RPMI8226 (cell line): Measurements from ENCODE around the gene ZNF215.
"Not testable (repeated sequence)": the region's sequence is repeated elsewhere in the genome, so short reads cannot be mapped to it uniquely, and the experiment has no call there.

Experiments used
- DNase-seq: peaks from one replicate; pipeline ENCODE4 v3.0.0-alpha.2; 2015

Gene ZNF215

DNA sequence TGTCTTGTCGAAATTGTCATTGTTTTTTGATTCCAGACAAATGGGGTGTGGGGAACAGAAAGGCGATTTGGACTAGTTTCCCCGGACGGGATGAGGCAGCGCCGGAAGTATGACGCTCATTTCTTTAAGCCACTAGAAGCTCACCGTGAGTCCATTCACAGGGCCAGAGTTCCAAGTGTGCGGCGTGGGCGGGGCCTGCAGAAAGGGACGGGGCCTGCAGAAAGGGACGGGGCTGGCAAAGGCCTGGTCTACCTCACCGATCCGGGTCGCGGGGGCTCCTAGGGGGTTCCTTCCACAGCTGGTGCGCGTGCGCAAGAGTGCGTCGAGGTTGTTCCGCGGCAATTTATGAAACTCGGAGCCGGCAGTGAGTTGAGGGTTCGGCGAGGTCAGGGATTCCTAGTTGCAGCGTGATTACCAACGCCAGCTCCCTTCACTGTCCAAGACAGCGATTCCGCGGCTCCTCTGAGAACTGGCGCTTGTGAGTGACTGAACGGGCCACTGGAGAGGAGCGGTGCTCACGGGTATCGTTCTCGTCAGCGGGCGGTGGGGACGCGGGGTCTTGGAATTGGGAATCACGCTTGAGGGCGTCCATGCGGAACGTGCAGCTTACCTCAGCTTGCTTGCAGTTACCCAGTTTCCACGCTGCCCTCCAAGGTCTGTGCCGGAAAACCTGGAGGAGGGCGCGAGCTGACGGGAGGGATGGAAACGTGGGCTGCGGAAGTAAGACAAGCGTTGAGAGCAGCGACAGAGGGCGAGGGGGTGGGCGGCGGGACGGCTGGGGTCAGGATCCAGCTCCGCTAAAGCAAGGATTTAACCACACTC is at the start of gene ZNF215:
Gene ZNF215, plus strand, starts transcription at position 219 of the 822 bp plus-strand sequence. CDS start 5,847 bp downstream, outside the sequence.
- DNase-seq: peak; percentile 80

DNA sequence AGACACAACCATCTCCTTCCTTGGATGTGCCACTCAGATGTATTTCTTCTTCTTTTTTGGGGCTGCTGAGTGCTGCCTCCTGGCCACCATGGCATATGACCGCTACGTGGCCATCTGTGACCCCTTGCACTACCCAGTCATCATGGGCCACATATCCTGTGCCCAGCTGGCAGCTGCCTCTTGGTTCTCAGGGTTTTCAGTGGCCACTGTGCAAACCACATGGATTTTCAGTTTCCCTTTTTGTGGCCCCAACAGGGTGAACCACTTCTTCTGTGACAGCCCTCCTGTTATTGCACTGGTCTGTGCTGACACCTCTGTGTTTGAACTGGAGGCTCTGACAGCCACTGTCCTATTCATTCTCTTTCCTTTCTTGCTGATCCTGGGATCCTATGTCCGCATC is 49.3 kb upstream of the ZNF215 start:
- DNase-seq: no peak

DNA sequence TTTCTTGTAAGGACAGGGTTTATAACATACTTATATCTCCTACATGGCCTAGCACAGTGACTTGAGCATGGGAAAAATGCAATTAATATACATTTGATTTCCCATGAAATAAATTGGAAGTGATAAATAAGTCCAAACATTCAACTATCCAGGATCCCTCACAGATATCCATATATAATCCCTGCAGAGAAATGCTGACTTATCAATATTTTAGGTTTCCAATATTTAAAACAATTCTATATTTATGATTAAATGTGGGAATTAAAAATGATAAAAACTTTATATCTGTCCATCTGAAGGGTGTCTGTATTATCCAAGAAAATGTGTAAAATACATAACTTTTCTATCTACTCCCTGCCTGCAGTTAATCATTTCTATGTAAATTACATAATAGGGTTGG is 43.5 kb upstream of the ZNF215 start:
- no peak for DNase-seq

DNA sequence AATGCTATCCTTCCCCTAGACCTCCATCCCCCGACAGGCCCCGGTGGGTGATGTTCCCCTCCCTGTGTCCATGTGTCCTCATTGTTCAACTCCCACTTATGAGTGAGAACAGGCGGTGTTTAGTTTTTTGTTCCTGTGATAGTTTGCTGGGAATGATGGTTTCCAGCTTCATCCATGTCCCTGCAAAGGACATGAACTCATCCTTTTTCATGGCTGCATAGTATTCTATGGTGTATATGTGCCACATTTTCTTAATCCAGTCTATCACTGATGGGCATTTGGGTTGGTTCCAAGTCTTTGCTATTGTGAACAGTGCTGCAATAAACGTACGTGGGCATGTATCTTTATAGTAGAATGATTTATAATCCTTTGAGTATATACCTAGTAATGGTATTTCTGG is 38.5 kb upstream of the ZNF215 start:
- not testable (repeated sequence) for DNase-seq

DNA sequence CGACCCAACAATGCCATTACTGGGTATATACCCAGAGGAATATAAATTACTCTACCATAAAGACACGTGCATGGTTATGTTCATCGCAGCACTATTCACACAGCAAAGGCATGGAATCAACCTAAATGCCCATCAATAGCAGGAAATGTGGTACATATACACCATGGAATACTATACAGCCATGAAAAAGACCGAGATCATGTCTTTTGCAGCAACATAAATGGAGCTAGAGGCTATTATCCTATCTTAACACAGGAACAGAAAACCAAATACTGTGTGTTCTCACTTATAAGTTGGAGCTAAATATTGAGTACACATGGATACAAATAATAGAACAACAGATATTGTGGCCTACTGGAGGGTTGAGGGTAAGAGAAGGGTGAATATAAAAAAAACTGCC is 37.4 kb upstream of the ZNF215 start:
- DNase-seq: no peak

DNA sequence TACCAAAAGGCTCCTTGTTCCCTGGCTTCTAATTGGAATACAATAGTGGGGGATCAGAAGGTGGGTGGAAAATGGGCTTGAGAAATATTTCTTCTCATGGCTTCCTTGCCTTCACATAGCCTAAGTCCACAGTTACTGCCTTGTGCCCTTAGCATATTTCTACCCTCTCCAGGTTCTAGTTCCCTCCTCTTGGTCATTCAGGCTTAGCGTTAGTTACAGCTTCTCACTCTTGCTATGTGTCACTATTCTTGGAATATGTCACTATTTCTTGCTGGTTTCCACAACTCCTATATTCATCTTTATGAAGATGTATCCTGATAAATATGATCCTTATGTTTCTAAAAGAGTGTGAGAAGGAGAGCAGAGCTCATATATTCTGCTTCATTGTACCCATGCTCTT is 36.4 kb upstream of the ZNF215 start:
- DNase-seq: no peak

DNA sequence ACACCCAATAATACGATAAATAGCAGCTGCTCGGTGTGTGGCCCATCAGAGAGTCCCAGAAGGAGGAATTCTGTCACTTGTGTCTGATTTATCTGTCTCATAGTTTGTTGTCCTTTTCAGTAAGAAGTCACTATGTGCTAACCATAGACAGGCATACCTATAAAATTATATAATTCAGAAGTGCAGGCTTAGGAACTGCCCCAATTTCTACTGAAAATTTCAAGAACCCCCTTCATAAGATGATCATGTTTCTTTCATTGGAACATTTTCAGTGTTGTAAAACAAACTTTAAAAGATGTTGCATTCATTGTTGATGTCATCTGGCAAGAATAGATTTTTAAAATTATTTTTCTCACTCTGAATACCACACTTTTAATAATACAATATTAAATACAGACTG is 33.8 kb upstream of the ZNF215 start, which contains the start of gene OR2D2:
Gene OR2D2, minus strand, starts transcription at position 101 of the 400 bp plus-strand sequence. Its CDS starts 0 bp downstream, at position 101.
- no peak for DNase-seq

DNA sequence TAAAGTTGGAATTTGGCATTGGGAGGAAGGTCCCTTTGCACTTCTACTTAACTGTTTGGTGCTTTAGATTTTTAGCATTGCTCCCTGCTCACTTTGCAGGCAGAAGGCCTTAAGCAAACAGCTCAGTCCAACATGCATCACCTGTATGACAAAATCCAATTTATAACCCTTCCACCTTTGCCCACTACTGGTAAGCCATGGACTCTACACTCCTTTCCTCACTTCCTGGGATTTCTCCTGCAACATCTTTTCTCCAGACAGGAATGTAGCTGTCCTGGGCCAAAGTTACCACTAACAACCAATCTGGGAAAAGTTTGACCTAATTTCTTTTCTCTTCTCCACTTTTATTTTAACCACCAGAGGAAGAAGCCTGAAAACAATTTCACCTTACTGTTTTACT is 32.1 kb upstream of the ZNF215 start:
- DNase-seq: no peak

DNA sequence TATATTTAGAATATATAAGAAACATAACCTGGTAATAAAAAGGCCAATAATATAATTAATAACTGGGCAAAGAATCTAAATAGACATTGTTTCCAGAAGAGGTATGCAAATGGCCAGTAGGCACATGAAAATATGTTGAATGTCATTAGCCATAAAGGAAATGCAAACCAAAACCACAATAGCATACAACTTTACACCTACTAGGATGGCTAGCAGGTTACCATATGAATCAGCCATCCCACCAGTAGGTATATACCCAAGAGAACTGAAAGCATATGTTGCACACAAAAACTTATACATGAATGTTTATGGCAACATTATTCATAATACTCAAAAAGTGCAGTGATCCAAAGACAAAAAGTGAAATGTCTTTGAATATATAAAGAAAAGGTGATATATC is 31.2 kb upstream of the ZNF215 start:
- no peak for DNase-seq

DNA sequence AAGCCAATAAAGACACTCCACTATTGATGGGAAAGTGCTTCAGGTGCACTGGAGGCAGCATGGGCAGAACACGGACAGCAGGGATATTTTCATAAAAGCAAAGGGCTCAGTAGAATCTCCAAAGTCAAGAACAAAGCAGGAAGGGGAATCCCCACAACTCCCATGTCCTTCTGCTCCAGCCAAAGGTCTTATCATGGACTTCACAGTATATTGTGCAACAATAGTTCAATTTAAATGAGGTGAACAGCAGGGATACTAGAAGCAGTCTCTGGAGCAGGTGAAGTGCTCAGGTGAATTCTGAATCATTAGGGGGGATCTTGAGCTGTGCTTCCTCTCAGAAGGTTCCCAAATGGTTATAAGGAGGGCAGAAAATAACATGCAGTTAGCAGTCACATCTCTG is 27.3 kb upstream of the ZNF215 start:
- no peak for DNase-seq

DNA sequence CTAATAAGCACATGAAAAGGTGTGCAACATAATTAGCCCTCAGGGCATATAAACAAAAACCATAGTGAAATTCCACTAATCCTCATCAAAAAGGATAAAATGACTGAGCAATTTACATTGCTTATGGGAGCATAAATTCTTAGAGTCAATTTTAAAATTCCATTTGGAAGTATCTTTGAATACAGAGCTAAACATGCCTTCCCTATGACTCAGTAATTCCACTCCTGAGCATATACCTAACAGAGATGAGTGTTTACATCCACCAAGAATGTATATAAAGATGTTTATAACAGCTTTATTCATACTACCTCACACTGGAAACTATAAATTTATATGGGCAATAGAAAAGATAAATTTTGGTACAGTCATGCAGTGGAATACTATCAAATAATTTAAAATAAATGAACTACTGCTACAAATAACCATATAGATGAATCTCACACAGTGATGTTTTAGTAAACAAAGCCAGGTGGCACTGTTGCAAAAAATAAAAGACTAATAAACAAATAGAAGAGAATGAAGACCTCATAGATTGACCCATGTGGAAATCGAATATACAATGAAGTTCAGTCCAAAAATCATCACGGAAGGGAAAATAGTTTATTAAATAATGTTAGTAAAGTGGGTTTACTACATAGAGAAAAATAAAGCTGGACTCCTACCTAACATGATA is 25.8 kb upstream of the ZNF215 start:
- DNase-seq: no peak

DNA sequence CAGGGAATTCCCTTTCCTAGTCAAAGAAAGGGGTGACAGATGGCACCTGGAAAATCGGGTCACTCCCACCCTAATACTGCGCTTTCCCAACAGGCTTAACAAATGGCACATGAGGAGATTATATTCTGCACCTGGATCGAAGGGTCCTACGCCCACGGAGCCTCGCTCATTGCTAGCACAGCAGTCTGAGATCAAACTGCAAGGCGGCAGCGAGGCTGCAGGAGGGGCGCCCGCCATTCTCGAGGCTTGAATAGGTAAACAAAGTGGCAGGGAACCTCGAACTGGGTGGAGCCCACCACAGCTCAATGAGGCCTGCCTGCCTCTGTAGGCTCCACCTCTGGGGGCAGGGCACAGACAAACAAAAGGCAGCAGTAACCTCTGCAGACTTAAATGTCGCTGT is 21.4 kb upstream of the ZNF215 start:
- not testable (repeated sequence) for DNase-seq

DNA sequence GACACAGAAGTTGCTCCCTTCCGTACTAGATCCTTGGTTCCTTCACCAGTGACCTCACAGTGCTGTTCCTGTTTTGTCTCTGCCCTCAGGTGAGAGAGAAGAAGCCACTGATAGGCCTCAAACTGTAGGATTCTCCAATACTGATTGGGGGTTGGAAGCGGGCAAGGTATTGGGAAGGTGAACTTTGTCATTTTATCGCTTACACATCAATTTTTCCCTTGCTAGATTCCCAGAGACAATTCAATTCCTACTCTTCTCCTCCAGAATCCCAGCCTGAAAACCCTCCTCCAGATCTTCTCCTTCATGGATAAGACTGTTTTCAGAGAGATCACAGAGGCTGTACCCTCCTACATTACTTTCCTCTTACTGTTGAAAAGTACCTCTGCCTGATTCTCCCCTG is 14.8 kb upstream of the ZNF215 start:
- no peak for DNase-seq

DNA sequence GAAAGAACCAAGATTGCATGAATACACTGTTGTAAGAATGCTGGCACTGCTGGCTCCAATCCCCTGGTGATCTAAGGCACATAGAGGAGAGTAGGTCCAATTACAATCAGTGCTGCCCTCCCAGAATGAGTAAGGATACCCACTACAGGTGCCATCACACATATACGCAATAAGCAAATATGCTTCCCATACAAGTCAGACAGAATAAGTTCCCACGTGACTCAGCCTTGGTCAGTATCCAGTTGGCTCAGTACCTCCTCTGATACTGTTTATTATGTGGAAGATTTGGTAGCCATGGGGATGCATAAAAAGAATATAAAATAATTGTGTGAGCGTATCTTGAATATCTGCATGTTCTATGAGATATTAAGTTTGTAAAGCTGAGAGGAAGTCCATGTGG is 14.3 kb upstream of the ZNF215 start:
- DNase-seq: no peak

DNA sequence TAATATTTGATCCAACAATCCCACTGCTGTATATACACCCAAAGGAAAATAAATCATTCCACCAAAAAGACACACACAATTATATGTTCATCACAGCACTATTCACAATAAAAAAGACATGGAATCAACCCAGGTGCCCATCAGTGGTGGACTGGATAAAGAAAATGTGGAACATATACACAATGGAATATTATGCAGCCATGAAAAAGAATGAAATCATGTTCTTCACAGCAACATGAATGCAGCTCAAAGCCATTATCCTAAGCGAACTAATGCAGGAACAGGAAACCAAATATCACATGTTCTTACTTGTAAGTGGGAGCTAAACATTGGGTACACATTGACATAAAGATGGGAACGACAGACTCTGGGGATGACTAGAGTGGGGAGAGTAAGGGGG is 6.5 kb upstream of the ZNF215 start:
- DNase-seq: no peak

DNA sequence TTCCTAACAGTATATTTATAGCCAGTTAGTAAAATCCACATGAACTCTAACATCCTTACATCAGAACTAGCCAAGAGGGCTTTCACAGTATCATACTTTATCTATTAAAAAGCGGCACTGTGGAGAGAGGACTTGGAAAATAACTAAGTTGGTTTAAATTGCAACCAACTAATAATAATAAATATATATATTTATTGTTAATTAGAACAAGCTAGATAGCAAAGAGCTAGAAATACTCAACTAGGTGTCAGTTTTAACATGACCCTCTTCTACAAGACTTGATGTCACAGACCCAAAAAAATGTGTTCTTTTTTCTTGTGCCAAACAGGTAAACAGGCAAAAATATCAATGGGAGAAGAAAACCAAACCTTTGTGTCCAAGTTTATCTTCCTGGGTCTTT is 5.5 kb upstream of the ZNF215 start, which contains the start of gene OR2D3:
Gene OR2D3, plus strand, starts transcription at position 301 of the 400 bp plus-strand sequence. Its CDS starts 0 bp downstream, at position 301.
- DNase-seq: no peak

DNA sequence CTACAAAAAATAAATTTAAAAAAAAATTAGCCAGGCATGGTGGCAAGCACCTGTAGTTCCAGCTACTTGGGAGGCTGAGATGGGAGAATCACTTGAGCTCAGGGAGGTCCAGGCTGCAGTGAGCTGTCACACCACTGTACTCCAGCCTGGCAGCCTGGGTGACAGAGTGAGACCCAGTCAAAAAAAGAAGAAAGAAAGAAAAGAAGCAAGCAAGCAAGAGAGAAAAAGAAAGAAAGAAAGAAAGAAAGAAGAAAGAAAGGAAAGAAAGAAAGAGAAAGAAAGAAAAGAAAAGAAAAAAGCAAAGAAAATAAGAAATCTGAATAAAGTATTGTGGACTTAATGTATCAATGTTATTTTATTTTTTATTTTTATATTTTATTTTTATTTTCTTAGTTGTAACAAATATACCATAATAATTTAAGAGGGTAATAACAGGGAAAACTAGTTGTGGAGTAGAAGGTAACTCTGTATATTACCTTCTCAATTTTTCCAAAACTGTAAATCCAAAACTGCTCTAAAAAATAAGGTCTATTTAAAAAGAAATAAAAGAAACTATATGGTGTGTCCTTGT is 1.1 kb upstream of the ZNF215 start:
- DNase-seq: no peak

DNA sequence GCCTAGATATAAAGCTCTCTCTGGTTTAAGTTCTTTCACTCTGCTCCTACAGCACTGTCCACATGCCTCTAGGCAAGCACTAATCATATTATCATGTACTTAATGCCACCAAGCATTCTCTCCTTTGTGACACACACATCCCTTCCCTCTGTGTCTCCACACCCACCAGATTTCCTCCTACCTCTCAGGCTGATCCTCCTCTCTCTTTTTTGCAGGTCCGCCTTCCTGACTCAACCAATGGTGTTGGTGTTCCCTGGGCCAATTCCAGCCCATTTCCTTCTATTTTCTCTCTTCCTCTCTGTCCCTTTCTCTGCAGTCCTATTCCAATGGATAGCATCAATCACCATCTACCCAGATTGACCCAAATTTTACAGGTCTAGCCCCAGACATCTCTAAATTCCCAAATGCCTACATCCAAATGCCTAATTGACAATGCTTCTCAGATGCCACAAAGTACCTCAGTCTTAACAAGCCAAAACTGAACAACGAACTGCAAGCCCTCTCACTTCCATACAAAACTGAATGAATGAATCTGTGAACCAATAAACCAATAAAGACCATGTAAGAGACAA is 504 bp upstream of the ZNF215 start:
- DNase-seq: peak; percentile 5

DNA sequence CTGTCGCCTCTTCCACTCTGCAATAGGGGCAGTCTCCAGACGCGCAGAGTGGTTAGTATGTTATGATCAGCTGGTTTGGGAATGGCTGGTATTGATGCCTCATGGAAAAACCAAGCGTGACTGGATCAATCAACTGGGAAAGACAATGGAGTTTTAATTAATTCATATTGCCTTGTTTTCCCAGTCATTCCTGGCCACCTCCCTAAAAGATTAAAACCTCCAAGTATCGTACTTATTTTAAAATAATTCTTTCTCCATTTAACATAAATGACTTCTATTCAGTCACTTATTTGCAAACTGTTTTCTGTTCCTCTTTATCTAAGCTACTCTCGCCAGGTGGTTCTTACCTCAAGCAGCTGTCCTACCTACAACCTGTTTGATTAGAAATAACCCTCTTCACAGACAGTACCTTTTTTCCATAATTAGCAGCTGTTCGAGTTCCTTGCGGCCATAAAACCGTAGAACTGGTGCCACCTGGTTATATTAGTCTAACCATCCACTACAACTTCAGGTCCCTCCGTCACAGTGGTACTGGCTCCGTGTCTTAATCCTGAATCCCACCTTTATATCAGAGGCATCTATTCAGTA is 898 bp downstream of the ZNF215 start:
- peak; percentile 70 for DNase-seq

DNA sequence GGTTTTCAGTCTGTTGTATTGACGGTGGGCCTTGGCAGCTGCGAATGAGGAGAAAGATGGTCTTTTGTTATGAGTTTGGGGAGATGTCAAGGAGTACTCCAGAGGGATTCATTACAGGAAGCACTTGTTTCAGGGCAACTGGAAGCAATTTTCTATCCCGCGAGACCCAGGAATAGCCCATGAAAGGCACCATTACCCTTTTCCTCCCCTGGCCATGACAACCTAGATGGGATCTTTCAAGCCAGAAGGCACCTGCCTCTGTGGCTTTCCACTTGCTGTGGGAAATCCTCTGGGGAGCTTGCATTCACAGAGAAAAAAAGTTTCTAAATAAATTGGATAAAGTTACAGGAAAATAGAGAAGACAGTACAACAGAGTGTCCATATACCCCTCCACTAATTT is 2.7 kb downstream of the ZNF215 start:
- no peak for DNase-seq

DNA sequence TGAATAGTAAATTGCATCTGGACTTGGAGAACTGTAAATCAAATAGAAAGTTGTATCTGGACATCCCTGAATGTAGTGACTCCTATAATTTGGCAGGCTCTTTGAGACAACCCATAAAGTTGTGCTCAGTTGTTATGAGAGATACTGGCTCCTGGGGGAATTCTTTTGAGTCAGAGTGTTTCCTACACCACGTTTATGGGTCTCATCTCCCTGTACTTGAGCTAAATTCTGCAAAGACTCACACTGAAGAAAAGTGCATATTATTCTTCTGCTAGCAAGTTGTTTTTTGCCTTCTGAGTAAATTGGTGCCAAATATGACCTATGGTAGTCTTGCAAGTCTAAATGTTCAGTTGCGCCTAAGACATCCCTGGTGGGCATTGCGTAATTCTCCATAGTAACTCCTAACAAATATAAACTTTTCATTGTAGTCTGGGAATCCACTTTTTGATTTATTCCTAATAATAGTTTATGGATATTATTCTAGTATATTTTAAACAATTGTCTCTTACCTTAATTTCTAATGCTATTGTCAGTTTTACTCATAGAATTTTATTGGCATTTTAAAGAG is 5.0 kb downstream of the ZNF215 start:
- DNase-seq: no peak

DNA sequence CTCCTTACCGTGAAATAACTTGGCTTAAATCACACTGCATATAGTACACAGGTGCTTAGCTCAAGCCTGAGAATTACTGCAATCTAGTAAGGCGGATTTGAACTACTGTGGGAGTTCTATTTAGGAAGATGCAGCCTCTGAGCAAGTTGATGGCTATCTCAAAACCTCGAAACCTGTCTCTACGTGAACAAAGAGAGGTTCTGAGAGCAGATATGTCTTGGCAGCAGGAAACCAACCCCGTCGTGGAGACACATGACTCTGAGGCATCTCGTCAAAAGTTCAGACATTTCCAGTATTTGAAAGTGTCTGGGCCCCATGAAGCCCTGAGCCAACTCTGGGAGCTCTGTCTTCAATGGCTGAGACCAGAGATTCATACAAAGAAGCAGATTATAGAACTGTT is 5.9 kb downstream of the ZNF215 start:
- no peak for DNase-seq

DNA sequence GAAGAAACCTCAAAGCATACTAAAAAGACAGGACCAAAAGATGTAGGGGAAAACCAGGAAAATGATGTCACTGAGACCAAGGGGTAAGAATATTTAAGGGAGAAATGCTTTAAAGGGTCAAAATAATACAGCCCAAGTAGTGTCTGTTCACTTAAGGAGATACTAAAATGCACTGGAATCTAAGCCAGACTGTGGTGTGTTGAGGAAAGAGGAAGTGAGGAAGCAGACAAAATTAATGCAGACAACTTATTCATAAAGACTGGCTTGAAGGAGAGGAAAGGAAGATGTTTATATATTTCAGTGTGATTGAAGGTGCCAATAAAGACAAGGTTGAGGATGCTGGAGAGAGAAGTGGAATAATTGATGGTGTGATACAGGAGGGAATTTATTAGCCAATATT is 15.7 kb downstream of the ZNF215 start:
- no peak for DNase-seq
